Hypothalamus (tissue), 51 donors: ENCODE results near the gene ZNF341.
A peak's percentile ranks its signal among the peaks of the same experiment; 100 is the strongest.
"Not testable (repeated sequence)": the region's sequence is repeated elsewhere in the genome, so short reads cannot be mapped to it uniquely, and the experiment has no call there.

Source experiments
- DNase-seq, 51 donors: peaks; one replicate each; lab custom pipeline; 2025; lab: John Stamatoyannopoulos, UW

ZNF341 gene

GRCh38 chr20:33791540-33791939, 59.7 kb downstream of the ZNF341 start:
- no peak for DNase-seq

GRCh38 chr20:33791959-33792597, 60.3 kb downstream of the ZNF341 start:
- DNase-seq: peak in 7 of 51 donors; percentile 0 to 19 (median 5)

- not testable (repeated sequence) for DNase-seq
Measured at GRCh38 chr20:33792598-33792989, 60.8 kb downstream of the ZNF341 start.

- no peak for DNase-seq
Measured at GRCh38 chr20:33793011-33793931, 61.5 kb downstream of the ZNF341 start.

GRCh38 chr20:33796263-33796906, 64.6 kb downstream of the ZNF341 start:
- DNase-seq: no peak

GRCh38 chr20:33796907-33797544, 65.2 kb downstream of the ZNF341 start:
- DNase-seq: no peak

GRCh38 chr20:33798444-33798843, 66.6 kb downstream of the ZNF341 start:
- no peak for DNase-seq

- no peak for DNase-seq
Measured at GRCh38 chr20:33803921-33804337, 72.1 kb downstream of the ZNF341 start.

GRCh38 chr20:33808388-33808787, 76.6 kb downstream of the ZNF341 start:
- no peak for DNase-seq

- DNase-seq: no peak
Measured at GRCh38 chr20:33810259-33810658, 78.5 kb downstream of the ZNF341 start.

- peak; percentile 76 to 99 (median 97) for DNase-seq
Measured at GRCh38 chr20:33810885-33811775, 79.3 kb downstream of the ZNF341 start, which contains the start of gene CHMP4B. TSS of gene CHMP4B (plus strand) at chr20:33811348. CDS start at chr20:33811469, 121 bp downstream.

- peak in 1 of 51 donors; percentile 31 for DNase-seq
Measured at GRCh38 chr20:33811776-33812151, 80.0 kb downstream of the ZNF341 start.

GRCh38 chr20:33812152-33812849, 80.5 kb downstream of the ZNF341 start:
- DNase-seq: peak in 12 of 51 donors; percentile 9 to 53 (median 24)

- DNase-seq: no peak
Measured at GRCh38 chr20:33812908-33813462, 81.2 kb downstream of the ZNF341 start.

- DNase-seq: no peak
Measured at GRCh38 chr20:33814238-33814712, 82.5 kb downstream of the ZNF341 start.

- DNase-seq: no peak
Measured at GRCh38 chr20:33815671-33816070, 83.9 kb downstream of the ZNF341 start.

GRCh38 chr20:33816191-33816590, 84.4 kb downstream of the ZNF341 start:
- no peak for DNase-seq

- DNase-seq: no peak
Measured at GRCh38 chr20:33817411-33817810, 85.6 kb downstream of the ZNF341 start.

GRCh38 chr20:33819456-33819855, 87.7 kb downstream of the ZNF341 start:
- no peak for DNase-seq
